ENCODE results near the gene HLCS. TPM values are rescaled to one million over a fixed set of nuclear protein-coding genes. Genes with fewer than 3 reads are reported as not detected.
A peak's percentile ranks its signal among the peaks of the same experiment; 100 is the strongest.

HLCS gene
- total RNA-seq, 1 experiment from 2014 or later, result 20.9 TPM

GRCh38 chr21:36860736-36861594, 105.5 kb downstream of the HLCS start:
- Histone ChIP-seq H3K27ac (peak overlapping the region; percentile 98), H3K4me3 (no peak overlapping the region), H3K9me3 (replicated peaks) (no peaks in the 10 kb centered on the region), H3K27me3 (replicated peaks) (no peaks in the 10 kb centered on the region), H3K36me3 (no peaks in the 10 kb centered on the region), H3K4me1 (replicated peaks) (peaks cover 40% of the 10 kb centered on the region)
- peak; percentile 63 to 81 for DNase-seq (ENCODE audit: low read depth in 1 of 2, low spot score in 2 of 2)

GRCh38 chr21:36859744-36860501, 106.5 kb downstream of the HLCS start:
- Histone ChIP-seq H3K27me3 (replicated peaks) (no peaks in the 10 kb centered on the region), H3K9me3 (replicated peaks) (no peaks in the 10 kb centered on the region), H3K27ac (peak overlapping the region; percentile 98), H3K4me3 (no peak overlapping the region), H3K4me1 (replicated peaks) (peaks cover 40% of the 10 kb centered on the region), H3K36me3 (no peaks in the 10 kb centered on the region)
- peak; percentile 68 to 87 for DNase-seq (ENCODE audit: low read depth in 1 of 2, low spot score in 2 of 2)

GRCh38 chr21:36858320-36858957, 108.0 kb downstream of the HLCS start:
- no peaks in the 10 kb centered on the region for H3K36me3 ChIP-seq
- H3K9me3 ChIP-seq (replicated peaks), result no peaks in the 10 kb centered on the region
- peak overlapping the region; percentile 42; the same call in 1 of the 2 replicates for H3K27ac ChIP-seq
- no peaks in the 10 kb centered on the region for H3K27me3 ChIP-seq (replicated peaks)
- peaks cover 40% of the 10 kb centered on the region for H3K4me1 ChIP-seq (replicated peaks)
- no peak for DNase-seq (ENCODE audit: low read depth in 1 of 2, low spot score in 2 of 2)
- no peak overlapping the region for H3K4me3 ChIP-seq

- peaks cover 36% of the 10 kb centered on the region for H3K4me1 ChIP-seq (replicated peaks)
- no peak overlapping the region for H3K27ac ChIP-seq
- H3K9me3 ChIP-seq (replicated peaks), result no peaks in the 10 kb centered on the region
- DNase-seq (ENCODE audit: low read depth in 1 of 2, low spot score in 2 of 2), result no peak
- H3K4me3 ChIP-seq, result no peak overlapping the region
- no peaks in the 10 kb centered on the region for H3K36me3 ChIP-seq
- H3K27me3 ChIP-seq (replicated peaks), result no peaks in the 10 kb centered on the region
Observed at GRCh38 chr21:36856643-36857042, 109.8 kb downstream of the HLCS start.

GRCh38 chr21:36854391-36854790, 112.1 kb downstream of the HLCS start:
- Histone ChIP-seq H3K9me3 (replicated peaks) (no peaks in the 10 kb centered on the region), H3K4me1 (replicated peaks) (peaks cover 20% of the 10 kb centered on the region), H3K36me3 (no peaks in the 10 kb centered on the region), H3K27me3 (replicated peaks) (no peaks in the 10 kb centered on the region), H3K27ac (no peak overlapping the region), H3K4me3 (no peak overlapping the region)
- DNase-seq (ENCODE audit: low read depth in 1 of 2, low spot score in 2 of 2), result peak in 1 of 2 experiments; percentile 52

GRCh38 chr21:36852864-36853263, 113.6 kb downstream of the HLCS start:
- Histone ChIP-seq H3K36me3 (no peaks in the 10 kb centered on the region), H3K9me3 (replicated peaks) (no peaks in the 10 kb centered on the region), H3K4me3 (no peak overlapping the region), H3K4me1 (replicated peaks) (peaks cover 9% of the 10 kb centered on the region), H3K27me3 (replicated peaks) (no peaks in the 10 kb centered on the region), H3K27ac (no peak overlapping the region)
- DNase-seq (ENCODE audit: low read depth in 1 of 2, low spot score in 2 of 2), result no peak

GRCh38 chr21:36852293-36852692, 114.2 kb downstream of the HLCS start:
- Histone ChIP-seq H3K4me3 (no peak overlapping the region), H3K27me3 (replicated peaks) (no peaks in the 10 kb centered on the region), H3K36me3 (no peaks in the 10 kb centered on the region), H3K4me1 (replicated peaks) (peaks cover 15% of the 10 kb centered on the region), H3K9me3 (replicated peaks) (no peaks in the 10 kb centered on the region), H3K27ac (no peak overlapping the region)
- DNase-seq (ENCODE audit: low read depth in 1 of 2, low spot score in 2 of 2), result no peak

GRCh38 chr21:36851121-36851520, 115.3 kb downstream of the HLCS start:
- no peak overlapping the region for H3K27ac ChIP-seq
- H3K36me3 ChIP-seq, result no peaks in the 10 kb centered on the region
- H3K9me3 ChIP-seq (replicated peaks), result no peaks in the 10 kb centered on the region
- H3K27me3 ChIP-seq (replicated peaks), result no peaks in the 10 kb centered on the region
- peaks cover 26% of the 10 kb centered on the region for H3K4me1 ChIP-seq (replicated peaks)
- DNase-seq (ENCODE audit: low read depth in 1 of 2, low spot score in 2 of 2), result no peak
- no peak overlapping the region for H3K4me3 ChIP-seq

- no peaks in the 10 kb centered on the region for H3K27me3 ChIP-seq (replicated peaks)
- H3K36me3 ChIP-seq, result no peaks in the 10 kb centered on the region
- H3K9me3 ChIP-seq (replicated peaks), result no peaks in the 10 kb centered on the region
- no peak for DNase-seq (ENCODE audit: low read depth in 1 of 2, low spot score in 2 of 2)
- H3K4me3 ChIP-seq, result no peak overlapping the region
- H3K4me1 ChIP-seq (replicated peaks), result peaks cover 29% of the 10 kb centered on the region
- H3K27ac ChIP-seq, result no peak overlapping the region
Observed at GRCh38 chr21:36850372-36850771, 116.1 kb downstream of the HLCS start.

- Histone ChIP-seq H3K36me3 (no peaks in the 10 kb centered on the region), H3K9me3 (replicated peaks) (no peaks in the 10 kb centered on the region), H3K27ac (no peak overlapping the region), H3K4me1 (replicated peaks) (peaks cover 29% of the 10 kb centered on the region), H3K27me3 (replicated peaks) (no peaks in the 10 kb centered on the region), H3K4me3 (no peak overlapping the region)
- no peak for DNase-seq (ENCODE audit: low read depth in 1 of 2, low spot score in 2 of 2)
Observed at GRCh38 chr21:36849461-36850105, 116.9 kb downstream of the HLCS start.

- Histone ChIP-seq H3K4me1 (replicated peaks) (peaks cover 29% of the 10 kb centered on the region), H3K4me3 (no peak overlapping the region), H3K9me3 (replicated peaks) (no peaks in the 10 kb centered on the region), H3K27me3 (replicated peaks) (no peaks in the 10 kb centered on the region), H3K36me3 (no peaks in the 10 kb centered on the region), H3K27ac (no peak overlapping the region)
- DNase-seq (ENCODE audit: low read depth in 1 of 2, low spot score in 2 of 2), result no peak
Observed at GRCh38 chr21:36848730-36849274, 117.7 kb downstream of the HLCS start.

GRCh38 chr21:36847189-36847588, 119.3 kb downstream of the HLCS start:
- Histone ChIP-seq H3K4me1 (replicated peaks) (peaks cover 33% of the 10 kb centered on the region), H3K27me3 (replicated peaks) (no peaks in the 10 kb centered on the region), H3K36me3 (no peaks in the 10 kb centered on the region), H3K27ac (peak overlapping the region; percentile 75), H3K4me3 (no peak overlapping the region), H3K9me3 (replicated peaks) (no peaks in the 10 kb centered on the region)
- DNase-seq (ENCODE audit: low read depth in 1 of 2, low spot score in 2 of 2), result peak in 1 of 2 experiments; percentile 76

- Histone ChIP-seq H3K4me3 (no peak overlapping the region), H3K27me3 (replicated peaks) (no peaks in the 10 kb centered on the region), H3K27ac (peak overlapping the region; percentile 75), H3K36me3 (no peaks in the 10 kb centered on the region), H3K9me3 (replicated peaks) (no peaks in the 10 kb centered on the region), H3K4me1 (replicated peaks) (peaks cover 38% of the 10 kb centered on the region)
- DNase-seq (ENCODE audit: low read depth in 1 of 2, low spot score in 2 of 2), result peak; percentile 44 to 60
Observed at GRCh38 chr21:36846631-36847030, 119.8 kb downstream of the HLCS start.

All from SJSA1 (cell line).